GM19438 (cell line): Measurements from ENCODE around the gene CYFIP1.

Experiments used
- ATAC-seq: cut with Tn5 transposase; IDR thresholded peaks from one replicate; pipeline ENCODE4 v1.9.1; 2021; ENCODE audit warnings: low read depth; ENCODE audit not compliant: unreplicated experiment

Gene CYFIP1

GRCh38 chr15:22951031-22951380 is 29.2 kb downstream of the CYFIP1 start:
- no peak for ATAC-seq

DNA sequence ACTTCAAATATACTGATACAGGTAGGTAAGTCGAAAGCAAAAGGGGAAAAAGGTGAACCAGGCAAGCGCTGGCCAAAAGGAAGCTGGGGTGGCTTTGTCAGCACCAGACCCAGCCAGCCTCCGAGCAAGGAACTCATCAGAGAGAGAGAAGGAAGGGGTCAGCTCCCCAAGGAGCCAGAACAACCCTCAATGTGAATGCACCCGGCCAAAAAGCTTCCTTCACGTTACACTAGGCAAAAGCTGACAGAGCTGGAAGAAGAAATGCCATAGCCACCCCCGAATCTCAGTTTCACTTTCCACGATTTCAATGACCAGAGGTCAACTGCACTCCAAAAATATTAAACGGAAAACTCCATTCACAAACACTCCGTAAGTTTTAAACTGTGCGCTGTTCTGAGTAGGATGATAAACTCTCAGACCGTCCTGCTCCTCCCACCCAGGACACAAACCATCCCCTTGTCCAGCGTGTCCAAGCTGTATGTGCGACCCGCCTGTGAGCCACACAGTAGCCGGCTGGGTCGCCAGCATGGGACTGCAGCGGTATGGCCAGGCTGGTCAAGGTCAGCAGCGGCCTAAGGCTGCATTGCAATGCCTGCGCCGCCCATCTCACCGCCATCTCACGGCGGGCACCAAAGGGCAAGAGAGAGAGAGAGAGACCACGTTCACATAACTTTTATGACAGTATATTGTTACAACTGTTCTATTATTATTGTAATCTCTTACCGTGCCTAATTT is 29.7 kb downstream of the CYFIP1 start:
- ATAC-seq = no peak

DNA sequence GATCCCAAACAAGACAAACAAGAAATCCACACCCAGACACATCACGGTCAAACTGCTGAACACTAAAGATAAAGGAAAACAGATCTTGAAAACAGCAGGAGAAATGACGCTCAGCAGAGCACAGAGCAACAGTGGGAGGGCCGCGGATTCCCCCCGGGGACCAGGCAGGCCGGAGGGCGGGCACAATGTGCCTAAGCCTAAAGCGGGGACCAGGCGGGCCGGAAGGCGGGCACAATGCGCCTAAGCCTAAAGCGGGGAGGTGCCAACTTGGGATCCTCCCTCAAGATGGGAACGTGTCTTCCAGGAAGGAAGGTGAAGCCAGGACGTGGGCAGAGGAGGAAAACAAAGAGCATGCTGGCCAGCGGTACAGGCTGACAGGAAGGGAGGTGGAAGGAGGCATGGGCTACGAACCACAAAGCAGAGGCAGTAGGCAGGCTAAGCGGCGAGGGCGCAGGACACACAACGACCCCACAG is 31.1 kb downstream of the CYFIP1 start:
- no peak for ATAC-seq

- no peak for ATAC-seq
Measured at GRCh38 chr15:22948056-22948455, 32.1 kb downstream of the CYFIP1 start.

- ATAC-seq = no peak
Measured at GRCh38 chr15:22947101-22948000, 32.8 kb downstream of the CYFIP1 start.

DNA sequence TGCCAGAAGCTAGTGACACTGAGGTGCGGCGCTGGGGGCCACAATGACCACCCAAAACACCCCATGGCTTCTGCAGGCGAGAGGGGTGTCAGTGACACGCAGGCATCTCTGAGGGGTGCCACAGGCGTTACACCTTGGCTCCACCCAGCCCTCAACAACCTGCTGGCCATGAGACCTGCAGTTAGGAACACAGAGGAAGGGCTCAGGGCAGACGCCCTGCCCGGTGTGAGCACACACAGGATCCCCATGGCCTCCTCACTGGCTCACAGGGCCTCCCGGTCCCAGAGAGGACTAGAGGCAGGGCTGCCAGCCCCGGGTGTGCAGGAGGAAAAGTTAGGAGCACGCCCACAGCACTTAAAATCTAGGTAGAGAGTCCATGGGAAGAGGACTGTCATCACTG is 35.1 kb downstream of the CYFIP1 start:
- ATAC-seq = no peak

- ATAC-seq = no peak
Measured at GRCh38 chr15:22944651-22945050, 35.5 kb downstream of the CYFIP1 start.

DNA sequence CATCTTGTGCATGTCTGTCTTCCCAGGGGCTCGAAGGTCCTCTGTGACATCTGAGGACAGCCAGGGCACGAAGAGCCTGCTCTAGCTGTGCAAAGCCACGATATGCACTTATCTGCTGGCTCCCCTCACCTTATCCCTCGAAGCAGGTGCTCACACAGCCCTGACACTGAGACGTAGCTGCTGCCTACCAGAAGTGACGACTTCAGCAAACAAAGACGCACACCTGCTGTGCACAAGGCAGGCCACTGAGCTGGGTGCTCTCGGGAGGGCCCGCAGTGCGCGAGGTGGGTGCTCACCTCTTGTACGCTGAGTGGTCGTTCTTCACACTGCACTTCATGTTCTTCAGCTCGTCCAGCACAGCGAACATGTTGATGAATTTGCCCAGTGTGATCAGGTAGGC is 37.3 kb downstream of the CYFIP1 start:
- no peak for ATAC-seq

DNA sequence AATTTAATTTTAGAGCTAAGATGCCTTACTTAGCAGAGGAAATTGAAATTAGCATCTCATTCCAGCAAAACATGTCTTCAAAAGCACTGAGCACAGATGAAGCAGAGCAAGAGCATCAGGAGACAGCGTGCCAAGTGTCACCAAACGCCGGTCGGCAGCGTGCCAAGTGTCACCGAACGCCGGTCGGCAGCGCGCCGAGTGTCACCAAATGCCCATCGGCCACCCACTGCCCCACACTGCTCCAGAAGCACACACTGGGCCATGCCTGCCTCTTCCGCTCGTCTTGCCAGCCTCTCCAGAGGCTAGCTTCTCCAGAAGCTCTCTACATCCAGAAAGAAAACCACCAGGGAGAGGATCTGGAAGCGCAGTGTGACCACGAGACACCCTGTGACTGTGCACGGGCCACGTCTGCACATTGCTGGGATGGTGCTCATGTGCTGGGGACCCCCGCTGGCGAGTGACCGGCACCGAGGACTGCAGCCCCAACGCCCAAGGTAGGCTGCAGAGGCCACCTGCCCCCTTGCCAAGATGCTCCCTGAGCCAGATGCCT is 37.8 kb downstream of the CYFIP1 start:
- no peak for ATAC-seq

DNA sequence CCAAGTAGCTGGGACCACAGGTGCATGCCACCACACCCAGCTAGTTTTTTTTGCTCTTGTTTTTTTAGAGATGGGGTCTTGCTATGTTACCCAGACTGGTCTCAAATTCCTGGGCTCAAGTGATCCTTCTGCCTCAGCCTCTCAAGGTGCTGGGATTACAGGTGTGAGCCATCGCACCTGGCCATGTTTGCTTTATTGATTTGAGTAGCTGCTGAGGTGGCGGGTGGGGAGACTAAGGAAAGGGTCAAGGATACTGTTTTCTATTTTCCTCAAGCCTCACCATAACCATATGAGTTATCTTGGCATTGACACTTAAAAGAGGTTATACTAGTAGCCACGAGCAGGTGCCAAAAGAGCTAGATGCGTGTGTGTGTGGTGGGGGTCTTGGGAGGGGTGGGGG is 39.0 kb downstream of the CYFIP1 start:
- ATAC-seq = no peak

DNA sequence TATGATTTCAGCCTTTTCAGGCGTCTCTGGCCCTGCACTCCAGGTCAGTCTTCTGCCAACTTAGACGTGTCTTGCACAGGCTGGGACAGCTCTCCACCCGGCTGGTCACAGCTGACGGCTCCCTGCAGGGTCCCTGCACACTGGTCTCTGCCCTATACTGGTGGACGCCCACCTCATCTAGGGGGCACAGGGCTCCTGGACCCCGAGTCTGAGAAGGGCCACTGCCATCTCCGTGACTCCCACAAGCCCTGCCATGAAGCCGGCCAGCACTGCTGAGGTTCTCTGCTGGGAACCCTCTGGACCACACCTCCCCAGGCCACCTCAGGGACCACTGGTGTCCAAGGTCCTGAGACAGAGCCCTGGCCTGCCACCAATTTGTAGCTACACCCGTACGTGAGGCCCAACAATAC is 40.5 kb downstream of the CYFIP1 start:
- ATAC-seq = no peak

DNA sequence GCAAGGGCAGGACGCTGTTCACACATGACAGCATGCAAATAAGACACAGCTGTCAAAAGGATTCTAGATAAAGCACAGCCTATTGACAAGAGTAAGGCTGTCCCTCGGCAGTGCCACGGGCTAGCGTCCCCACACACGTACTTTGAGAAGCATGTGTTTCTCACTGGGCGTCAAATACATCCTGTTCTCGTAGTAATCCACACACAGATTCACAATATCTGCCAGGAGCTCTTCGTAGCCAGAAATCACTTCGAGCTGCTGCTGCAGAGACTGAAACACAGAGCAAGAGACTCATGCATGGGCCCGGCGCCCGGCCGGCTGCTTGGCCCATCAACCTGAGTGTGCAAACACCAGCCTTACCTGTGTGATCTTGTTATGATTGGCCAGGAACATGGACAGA is 41.1 kb downstream of the CYFIP1 start:
- ATAC-seq = no peak

- peak; percentile 92 for ATAC-seq
Measured at GRCh38 chr15:22936577-22937472, 43.3 kb downstream of the CYFIP1 start.

DNA sequence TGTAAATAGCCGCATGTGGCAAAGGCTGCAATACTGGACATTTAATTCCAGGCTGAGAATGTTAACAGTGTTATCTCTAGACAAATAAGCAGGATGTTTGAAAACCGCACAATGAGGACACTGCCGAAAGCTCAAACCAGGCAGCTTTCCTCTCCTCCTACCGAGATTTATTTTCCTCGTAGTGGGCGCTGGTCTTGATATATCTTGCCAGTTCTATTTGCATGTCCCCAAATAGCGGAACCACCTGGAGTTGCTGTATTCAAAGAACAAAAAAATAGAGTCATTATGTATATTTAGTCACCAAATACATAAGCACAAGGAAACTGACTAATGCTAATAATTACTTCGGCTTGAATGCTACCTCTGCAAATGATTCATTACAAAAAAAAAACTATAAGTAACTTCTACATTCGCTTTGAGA is 46.5 kb downstream of the CYFIP1 start:
- ATAC-seq = no peak

- ATAC-seq = no peak
Measured at GRCh38 chr15:22931784-22932536, 48.2 kb downstream of the CYFIP1 start.

GRCh38 chr15:22930782-22931484 is 49.2 kb downstream of the CYFIP1 start:
- ATAC-seq = no peak

GRCh38 chr15:22927761-22928160 is 52.4 kb downstream of the CYFIP1 start:
- no peak for ATAC-seq

- no peak for ATAC-seq
Measured at GRCh38 chr15:22925875-22926274, 54.3 kb downstream of the CYFIP1 start.

DNA sequence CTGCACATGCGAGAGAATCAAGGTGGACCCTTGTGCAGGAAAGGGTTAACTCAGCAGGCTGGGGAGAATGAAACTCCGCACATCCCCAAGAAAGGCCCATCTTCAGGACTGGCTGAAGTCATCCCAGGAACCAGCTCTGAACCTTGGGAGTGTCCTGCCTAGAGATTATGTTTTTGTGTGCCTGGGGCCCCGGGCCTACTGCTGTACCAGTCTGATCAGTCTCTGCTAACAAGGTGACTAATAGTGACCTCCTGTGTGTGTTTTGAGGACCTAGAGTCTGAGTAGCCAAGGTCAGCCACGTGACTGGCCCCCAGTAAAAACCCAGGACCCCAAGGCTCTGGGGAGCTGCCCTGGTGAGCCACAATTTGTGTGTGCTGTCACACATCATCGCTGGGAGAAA is 58.2 kb downstream of the CYFIP1 start:
- ATAC-seq = no peak
